GM03348 (cell line): ENCODE results near the gene CDON.
"Not testable (repeated sequence)": the region's sequence is repeated elsewhere in the genome, so short reads cannot be mapped to it uniquely, and the experiment has no call there.

Experiments used
- DNase-seq: peaks from one replicate; pipeline ENCODE4 v3.0.0; 2012; ENCODE audit warnings: low spot score

The CDON gene

DNA sequence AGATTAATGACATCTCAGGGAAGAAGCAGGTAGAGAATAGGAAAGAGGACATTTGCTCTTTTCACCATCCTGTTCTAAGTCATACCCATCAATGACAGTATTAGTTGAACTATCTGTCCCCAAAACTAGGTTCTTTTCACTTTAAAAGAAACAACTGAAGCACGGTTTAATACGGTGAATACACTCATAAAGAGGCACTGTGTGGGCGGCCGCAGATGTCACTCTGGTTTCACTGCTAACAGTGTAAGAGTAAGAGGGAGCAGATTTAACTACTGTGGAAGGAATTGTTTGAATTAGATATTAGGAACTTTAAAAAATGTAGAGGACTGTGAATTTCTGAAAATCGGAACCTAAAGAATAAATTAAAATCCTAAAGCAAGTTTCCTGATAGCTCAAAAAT, 67.4 kb downstream of the CDON start:
- no peak for DNase-seq

- DNase-seq = no peak
These were observed 68.2 kb downstream of the CDON start for GRCh38 chr11:125994509-125994908.

DNA sequence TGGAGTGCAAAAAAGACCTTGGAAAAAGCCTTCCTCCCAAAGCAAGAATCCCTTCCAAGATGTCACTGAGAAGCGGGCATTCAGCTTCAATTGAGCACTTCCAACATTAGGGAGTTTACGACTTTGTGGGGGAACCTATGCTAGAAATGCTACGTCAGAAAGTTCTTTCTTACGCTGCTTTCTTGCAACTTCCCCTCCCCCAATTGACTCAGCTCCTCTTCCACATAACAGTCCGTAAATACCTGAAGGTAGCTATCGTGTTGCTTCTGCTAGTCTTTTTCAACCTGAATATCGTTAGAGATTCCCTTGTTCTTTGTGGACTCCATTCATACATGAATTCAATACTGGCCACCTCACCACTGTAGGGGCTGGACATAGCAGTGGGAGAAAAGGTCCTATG, 69.8 kb downstream of the CDON start:
- no peak for DNase-seq

DNA sequence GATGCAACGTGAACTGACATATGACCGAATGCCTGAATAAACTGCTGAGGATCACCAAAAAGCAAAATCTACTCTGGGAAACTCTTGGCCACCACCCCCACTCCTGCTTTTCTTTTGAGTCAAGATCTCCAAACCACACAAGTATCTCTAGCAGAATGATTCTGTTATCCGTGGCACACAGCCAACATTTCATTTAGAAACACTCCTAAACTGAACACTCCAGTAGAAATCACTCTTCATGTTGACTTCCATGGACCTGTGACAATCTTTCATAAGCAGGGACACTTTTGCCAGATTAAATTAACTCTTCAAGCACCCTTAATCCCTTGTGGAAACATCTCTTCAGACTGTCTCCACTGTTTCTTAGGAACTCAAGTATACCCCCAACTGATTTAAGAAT, 72.4 kb downstream of the CDON start:
- peak; percentile 60 for DNase-seq

DNA sequence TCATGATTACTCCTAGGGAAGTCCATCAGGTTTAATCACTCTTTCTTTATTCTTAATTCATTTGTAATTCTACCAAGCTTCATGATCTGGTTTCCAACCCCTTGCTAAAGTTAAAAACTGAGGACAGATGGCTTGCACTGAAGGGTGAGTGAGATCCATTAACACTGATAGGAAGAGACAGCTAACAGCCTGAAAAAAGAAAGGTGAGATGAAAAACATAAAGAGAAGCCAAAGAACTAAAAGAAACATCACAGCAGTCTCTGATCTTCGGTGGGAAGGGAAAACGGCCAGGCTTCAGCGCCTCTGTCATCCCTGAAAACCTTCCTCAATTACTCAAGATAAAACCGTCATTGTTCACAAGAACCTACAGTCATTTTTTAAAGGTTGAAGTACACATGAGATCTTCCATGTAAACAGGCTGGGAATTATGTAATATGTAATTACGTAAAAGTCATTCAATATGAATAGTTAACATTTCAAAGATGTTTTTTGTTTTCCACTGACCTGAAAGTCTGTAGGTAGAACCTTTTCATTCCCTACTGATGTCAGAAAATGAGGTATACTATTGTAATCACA, 75.5 kb downstream of the CDON start:
- DNase-seq = no peak

DNA sequence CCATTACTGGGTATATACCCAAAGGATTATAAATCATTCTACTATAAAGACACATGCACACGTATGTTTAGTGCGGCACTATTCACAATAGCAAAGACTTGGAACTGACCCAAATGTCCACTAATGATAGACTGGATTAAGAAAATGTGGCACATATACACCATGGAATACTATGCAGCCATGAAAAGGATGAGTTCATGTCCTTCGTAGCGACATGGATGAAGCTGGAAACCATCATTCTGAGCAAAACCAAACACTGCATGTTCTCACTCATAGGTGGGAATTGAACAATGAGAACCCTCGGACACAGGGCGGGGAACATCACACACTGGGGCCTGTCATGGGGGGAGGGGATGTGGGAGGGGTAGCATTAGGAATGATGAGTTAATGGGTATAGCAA, 76.7 kb downstream of the CDON start:
- not testable (repeated sequence) for DNase-seq

GRCh38 chr11:125982348-125982730, 80.3 kb downstream of the CDON start:
- DNase-seq = no peak

DNA sequence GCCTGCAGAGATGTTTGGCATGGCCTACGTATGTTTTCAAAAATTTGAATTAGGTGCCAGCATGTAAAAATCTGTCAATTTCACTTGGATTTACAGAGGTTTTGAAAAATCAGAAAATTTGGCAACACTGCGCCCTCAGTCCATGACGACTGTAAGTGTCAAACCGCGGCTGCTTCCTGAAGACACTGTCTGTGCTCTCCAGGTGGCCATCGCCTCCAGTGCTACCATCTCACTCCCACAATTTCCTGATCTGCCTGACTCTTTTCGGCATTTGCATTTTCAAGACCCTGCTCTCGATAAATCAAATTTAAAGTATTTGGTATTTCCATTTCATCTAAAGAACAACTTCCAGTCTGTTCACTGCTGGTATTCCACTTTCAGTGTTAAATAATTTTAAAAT, 82.2 kb downstream of the CDON start:
- DNase-seq = no peak

GRCh38 chr11:125979511-125979910, 83.2 kb downstream of the CDON start:
- no peak for DNase-seq

DNA sequence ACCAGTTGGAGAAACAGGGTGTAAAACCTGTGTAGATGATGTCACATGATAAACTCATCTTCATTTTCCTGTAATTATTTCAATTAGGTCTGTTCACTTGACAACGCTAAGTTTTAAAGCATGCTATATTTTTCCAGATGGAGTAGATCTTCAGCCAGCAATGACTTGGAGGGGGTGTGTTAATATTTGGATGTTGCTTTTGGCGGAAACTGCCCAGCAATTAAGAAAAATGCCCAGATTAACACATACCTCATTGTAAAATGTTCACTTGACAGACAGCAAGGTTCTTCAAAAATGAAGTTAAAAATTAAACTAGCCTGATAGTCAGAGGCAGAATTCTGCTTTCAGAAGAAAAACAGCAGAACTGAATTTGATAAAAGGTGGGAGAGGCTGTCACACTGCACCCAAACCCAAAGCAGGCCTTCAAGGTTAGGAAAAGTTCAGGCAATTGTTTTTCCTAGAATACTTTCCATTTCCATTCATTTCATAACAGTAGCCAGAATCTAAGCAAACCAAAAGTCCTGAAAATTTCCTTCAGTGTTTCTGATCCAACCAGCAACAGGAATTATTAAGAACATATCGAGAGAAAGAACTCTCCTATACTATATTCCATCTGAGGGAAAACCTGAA, 83.8 kb downstream of the CDON start:
- no peak for DNase-seq

DNA sequence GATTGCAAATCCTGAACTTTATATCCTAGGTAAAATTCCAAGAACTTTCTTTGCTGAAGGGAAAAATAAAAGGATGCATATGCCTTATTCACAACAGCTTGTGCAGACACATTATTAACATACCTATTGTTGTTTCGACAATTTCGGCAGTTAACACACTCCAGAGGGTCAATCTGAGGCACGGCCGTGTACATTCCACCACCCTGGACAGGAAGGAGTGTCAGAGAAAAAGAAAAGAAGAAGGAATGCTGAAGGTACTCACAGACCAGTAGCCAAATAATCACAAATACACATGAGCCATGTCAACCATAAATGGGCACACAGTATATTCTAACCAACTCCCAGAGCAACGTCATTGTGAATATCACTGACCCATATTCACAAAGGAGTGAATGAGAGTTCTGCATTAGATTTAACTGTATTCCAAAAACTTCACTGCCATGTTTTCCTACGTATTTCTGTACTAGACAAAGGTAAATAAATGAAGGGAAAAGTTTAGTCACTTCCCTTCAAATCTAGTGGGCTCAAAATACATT, 84.4 kb downstream of the CDON start:
- DNase-seq = no peak

GRCh38 chr11:125977333-125977732, 85.3 kb downstream of the CDON start:
- no peak for DNase-seq

GRCh38 chr11:125976156-125976555, 86.5 kb downstream of the CDON start:
- no peak for DNase-seq

GRCh38 chr11:125975634-125976033, 87.0 kb downstream of the CDON start:
- no peak for DNase-seq

- no peak for DNase-seq
These were observed 88.4 kb downstream of the CDON start for GRCh38 chr11:125974284-125974683.

DNA sequence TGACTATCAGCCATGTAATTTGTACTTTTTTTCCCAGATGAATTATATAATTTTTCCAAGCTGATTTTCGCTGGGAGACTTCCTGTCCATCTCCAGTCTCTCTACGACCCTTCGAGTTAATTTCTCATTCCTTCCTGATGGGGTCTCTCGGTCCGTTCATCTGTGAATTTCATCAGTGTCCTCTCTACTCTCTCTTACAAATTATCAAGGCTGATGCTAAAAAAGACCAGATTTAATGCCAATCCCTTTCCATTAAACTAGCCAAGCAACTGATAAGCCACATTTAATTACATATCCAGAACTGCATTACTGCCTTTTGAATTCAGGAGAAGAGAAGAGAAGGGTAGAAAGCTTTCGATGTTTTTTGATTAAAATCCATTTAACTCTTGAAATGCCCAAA, 91.0 kb downstream of the CDON start:
- DNase-seq = no peak

DNA sequence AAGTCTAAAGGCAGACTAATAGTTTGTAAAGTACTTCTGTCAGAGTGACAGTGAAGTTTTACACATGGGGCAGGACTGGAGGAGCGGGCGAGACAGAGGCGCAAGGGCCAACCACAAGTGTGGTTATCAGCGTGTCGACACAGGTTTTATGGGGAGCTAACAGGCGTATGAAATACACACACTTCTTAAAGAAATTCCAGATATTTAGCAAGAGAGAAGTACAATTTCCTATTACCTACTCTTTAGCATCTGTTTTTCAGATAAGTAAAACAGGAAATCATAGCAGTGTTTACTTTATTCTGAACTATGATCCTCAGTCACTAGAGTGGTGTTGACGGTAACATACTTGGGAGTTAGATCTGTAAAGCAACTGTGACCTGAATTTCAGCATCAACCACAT, 94.3 kb downstream of the CDON start:
- no peak for DNase-seq

- no peak for DNase-seq
These were observed 95.2 kb downstream of the CDON start for GRCh38 chr11:125967515-125967914.

DNA sequence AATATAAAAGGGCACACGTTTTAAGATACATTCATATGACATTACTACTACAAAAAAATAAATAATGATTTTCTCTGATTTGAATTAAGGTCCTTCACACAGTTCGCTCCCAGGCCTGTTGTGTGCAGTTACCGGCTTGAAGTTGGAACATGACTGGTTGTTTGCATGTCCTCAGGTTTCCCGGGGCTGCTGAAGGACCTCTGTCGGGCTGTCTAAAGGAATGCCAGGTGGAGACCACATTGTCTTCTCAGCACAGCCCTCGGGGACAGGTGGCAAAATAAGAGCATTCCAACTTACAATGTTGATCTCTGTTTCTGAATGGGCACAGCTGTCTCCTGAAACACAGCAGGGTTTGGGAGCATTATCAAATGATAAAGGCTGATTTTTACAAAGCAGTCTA, 101.9 kb downstream of the CDON start:
- no peak for DNase-seq

GRCh38 chr11:125959931-125960330, 102.7 kb downstream of the CDON start:
- no peak for DNase-seq

DNA sequence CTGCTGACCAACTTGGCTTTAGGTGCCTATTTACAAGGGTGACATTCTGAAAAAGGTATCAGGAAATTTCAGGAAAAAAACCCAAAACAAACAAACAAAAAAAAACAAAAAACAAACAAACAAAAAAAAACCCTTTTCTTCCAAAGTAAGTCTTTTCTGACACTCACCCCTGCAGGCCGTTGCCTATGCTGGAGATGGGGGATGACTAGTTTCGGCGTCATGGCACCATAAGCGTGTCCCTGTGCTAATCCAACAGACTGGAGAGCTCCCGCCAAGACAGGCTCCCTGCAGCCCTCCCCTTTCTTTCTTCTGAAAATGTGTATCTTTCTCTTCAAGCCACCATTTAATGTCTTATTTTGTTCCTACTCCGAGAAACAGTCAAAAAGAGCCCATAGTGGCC, 103.2 kb downstream of the CDON start:
- DNase-seq = no peak

DNA sequence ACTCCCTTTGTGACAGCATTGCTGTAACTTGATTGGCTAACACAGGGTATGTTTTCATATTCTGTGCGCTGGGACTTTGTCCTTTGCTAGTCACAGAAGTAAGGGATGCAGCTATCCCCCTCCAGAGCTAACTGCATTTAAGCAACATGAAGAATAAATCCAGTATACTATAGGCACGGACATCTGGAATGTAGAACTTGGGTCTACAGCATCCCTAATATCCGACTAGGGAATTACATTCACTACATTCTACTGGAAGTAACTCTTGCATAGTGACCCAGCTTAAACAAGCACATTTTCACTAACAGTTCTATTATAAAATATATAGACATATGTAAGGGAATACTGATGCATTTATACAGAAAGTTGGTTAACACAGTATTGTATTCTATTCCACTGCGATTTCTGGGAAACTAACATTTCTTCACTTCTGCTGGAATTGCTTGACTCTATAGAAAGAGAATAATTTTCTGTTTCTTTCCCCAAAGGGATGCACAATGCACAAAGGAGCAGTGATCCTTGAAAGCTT, 103.7 kb downstream of the CDON start:
- no peak for DNase-seq

DNA sequence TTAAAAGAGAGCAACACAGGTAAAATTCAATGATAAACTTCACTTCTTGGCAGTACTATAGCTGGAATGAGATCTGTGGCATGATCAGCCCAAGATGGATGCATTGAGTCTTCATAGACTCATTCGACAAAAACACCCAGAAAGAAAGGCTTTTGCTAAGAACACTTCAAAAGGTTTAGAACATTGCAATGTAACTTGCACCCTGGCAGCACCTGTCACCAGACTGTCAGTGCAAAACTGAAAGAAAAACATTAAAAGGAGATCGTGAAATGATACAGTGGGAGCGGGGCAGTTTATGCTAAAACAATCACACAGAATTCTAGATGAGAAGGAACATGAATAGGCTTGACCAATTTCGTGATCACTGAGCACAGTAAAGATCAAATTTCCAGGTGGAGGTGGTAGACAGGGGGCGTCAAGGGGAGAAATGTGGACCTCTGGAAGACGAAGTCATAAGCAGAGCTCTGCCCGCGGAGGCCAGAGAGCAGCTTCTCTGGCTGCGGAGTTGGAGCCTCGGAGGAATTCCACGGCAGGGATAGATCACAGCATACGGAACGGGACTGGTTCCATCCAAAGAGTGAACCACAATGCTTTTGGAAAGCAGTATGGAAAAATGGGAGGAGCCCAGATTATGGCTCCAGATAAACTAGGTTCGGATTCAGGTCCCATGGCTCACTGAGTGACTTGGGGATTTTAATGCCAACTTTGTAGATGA, 104.9 kb downstream of the CDON start:
- DNase-seq = no peak
